Measurements from ENCODE around the gene PRDM2. TPM values are rescaled to one million over a fixed set of nuclear protein-coding genes. Genes with fewer than 3 reads are reported as not detected.
A peak's percentile ranks its signal among the peaks of the same experiment; 100 is the strongest.

PRDM2 gene
- 10 to 100 TPM; 26.3 to 39.5 (median 34.6) TPM for total RNA-seq

GRCh38 chr1:13699936-13700520 is at the start of gene PRDM2:
Gene PRDM2 (plus strand): TSS chr1:13700188. CDS start chr1:13715606, 15,418 bp downstream.
- peak; percentile 51 for ATAC-seq (ENCODE audit: low FRiP score)
- TF ChIP-seq CTCF (IDR thresholded peaks at IDR 0.05) = no peak
- DNase-seq (ENCODE audit: low spot score) = no peak

- ATAC-seq (ENCODE audit: low FRiP score) (no peak), DNase-seq (ENCODE audit: low spot score) (no peak)
- no peak for TF ChIP-seq CTCF (IDR thresholded peaks at IDR 0.05)
Observed at GRCh38 chr1:13651279-13651678, 48.7 kb upstream of the PRDM2 start.

GRCh38 chr1:13652238-13652637 is 47.8 kb upstream of the PRDM2 start:
- ATAC-seq (ENCODE audit: low FRiP score) (no peak), DNase-seq (ENCODE audit: low spot score) (no peak)
- TF ChIP-seq CTCF (IDR thresholded peaks at IDR 0.05) = no peak

GRCh38 chr1:13661539-13661938 is 38.4 kb upstream of the PRDM2 start:
- TF ChIP-seq CTCF (IDR thresholded peaks at IDR 0.05) = no peak
- ATAC-seq (ENCODE audit: low FRiP score) = no peak
- no peak for DNase-seq (ENCODE audit: low spot score)

GRCh38 chr1:13662493-13662892 is 37.5 kb upstream of the PRDM2 start:
- ATAC-seq (ENCODE audit: low FRiP score) = no peak
- no peak for TF ChIP-seq CTCF (IDR thresholded peaks at IDR 0.05)
- DNase-seq (ENCODE audit: low spot score) = no peak

GRCh38 chr1:13663969-13664368 is 36.0 kb upstream of the PRDM2 start:
- ATAC-seq (ENCODE audit: low FRiP score) = no peak
- TF ChIP-seq CTCF (IDR thresholded peaks at IDR 0.05) = no peak
- no peak for DNase-seq (ENCODE audit: low spot score)

GRCh38 chr1:13664451-13664850 is 35.5 kb upstream of the PRDM2 start:
- DNase-seq (ENCODE audit: low spot score) (no peak), ATAC-seq (ENCODE audit: low FRiP score) (no peak)
- TF ChIP-seq CTCF (IDR thresholded peaks at IDR 0.05) = no peak
